ENCODE data around the gene CPED1.
"Not testable (repeated sequence)": the region's sequence is repeated elsewhere in the genome, so short reads cannot be mapped to it uniquely, and the experiment has no call there.

The CPED1 gene

GRCh38 chr7:121020989-121021969, 32.8 kb downstream of the CPED1 start:
- no peak for DNase-seq

DNA sequence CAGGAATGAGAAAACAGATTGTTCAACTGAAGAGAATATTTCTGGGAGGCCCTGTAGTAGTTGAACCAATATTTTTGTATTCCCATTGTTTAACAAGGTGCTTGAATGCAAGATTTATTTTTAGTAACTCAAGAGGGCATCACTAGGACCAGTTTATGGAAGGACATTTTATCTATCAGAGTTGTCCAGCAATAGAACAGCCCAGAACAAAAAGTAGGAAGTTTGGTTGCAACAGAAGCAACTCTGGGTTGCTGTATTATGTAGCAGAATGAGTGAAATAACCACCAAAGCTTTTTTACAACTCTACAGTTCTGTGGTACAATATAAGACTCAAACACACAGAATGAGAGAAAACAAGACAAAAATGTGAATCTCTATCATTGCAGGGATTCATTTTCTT, 34.7 kb downstream of the CPED1 start:
- no peak for DNase-seq

DNA sequence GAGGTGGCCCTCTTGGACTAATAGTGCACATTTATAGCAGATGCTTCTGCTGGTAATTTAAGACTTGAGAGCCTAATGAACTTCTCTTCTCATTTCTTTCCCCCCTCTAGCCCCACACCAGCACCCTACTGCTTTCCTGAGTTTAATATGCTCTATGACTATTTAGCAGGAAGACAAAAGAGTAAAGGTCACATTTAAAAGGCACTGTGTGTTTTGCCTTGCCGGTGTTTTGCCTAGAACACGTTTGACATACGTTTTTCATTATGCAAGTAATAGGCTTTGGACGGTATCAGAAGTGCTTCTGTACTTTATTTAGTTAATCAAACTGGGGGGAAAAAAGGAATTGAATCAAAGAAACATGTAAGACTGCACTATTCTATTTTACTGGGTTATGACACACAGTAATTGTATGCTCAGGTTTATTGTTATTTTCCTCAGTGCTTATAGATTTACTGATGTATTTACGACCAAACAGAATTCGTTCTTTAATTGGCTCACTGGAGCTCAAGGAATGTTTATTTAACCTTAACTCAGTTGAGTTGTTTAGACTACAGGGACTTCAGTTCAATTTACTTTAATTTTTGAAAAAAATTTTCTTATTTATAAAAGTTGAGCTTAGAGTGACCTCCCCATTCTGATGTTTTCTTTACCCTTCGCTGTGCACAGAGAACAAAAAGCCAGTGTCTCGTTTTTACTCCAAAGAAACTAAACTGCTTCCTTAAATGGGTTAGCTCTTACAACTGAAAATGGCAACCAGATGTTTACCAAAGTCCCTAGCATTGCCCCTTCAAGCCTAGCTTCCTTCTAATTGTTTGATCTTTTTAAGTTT, 35.4 kb downstream of the CPED1 start:
- no peak for DNase-seq

DNA sequence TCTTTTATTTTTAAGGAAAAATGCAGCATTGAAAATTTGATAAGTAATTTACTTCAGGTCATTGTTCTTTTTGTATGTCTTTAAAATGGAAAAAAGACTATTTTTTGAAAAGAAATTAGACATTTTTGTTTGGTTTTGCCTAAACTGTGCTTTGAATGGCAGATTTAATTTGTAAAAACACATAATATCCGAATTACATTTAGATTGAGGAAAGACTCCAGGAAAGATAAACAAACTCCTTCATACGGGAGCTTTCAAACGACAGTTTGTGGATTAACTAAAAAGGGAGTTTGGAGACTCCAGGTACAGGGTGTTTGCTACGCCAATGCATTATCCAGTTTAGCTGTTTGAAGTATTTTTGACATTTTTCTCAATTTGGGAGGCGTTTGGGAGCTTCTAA, 36.1 kb downstream of the CPED1 start:
- no peak for DNase-seq

DNA sequence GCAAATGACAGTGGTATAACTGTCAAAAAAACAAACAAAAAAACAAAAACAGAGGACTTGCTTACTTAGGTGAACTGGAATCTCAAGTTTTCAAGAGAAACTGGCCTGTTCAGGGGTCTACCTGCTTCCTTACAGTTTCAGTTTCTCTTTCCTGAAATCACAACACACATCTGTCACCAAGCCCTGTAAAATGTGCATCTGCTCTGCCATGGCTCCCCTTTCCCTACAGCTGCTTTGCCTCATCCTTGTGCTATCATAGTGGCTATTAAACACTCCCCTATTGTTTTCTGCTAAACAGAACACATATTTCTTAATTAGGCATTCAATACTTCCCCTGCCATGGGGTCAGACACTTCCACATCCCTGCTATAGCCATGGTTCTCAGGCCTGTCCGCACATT, 37.6 kb downstream of the CPED1 start:
- no peak for DNase-seq

DNA sequence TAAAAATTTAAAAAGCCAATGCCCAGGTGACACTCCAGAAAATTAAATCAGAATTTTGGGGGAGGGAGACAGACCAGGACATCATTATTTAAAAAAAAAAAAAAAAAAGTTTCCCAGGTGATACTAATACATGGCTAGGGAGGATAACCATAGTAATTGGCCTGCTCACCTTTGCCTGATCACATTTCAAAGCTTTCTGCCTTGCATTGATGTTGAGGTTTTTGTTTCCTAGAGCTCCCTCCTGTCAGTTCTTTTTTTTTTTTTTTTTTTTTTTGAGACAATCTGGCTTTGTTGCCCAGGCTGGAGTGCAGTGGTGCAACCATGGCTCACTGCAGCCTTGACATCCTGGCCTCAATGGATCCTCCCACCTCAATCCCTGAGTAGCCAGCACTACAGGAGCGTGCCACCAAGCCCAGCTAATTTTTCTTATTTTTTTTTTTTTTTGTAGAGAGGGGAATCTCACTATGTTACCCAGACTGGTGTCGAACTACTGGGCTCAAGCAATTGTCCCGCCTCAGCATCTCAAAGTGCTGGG, 38.1 kb downstream of the CPED1 start:
- no peak for DNase-seq

DNA sequence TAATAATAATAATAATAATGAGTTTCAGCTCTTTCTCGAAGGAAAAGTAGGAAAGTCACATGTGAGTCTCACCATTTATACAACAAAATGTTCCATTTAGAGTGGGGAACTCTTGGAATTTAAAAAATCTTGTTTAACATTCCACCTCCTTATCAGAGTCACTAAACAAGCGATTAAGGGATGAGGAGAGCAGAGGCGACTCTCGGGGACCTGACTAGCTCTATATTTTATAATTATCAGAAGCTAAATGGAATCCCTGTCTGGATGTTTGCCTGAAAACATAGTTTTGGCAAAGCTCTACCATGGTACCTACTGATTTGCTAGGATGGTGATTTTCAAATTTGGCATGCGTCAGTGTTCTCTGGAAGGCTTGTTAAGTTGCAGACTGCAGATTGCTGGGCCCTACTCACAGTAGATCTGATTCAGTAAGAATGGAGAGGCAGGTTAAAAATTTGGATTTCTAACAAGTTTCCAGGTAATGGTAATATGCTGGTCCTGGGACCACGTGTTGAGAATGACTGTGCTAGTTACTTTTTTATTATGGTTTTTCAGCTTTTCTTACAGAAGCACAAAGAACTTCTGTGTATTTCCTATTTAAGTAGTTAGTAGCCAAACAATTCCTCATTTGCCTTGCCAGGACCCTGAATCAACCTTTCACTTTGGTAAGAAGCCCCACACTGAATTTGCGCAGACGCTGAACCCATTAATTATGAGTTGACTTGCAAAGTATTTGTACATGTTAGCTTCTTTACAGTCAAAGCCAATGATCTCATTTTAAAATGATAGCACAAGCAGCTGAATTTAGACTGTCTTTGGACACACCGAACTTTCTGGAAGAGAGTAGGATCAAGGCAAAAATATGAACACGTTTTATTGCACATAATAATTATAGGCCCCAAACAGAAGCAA, 39.5 kb downstream of the CPED1 start:
- no peak for DNase-seq

GRCh38 chr7:121029302-121029701, 40.8 kb downstream of the CPED1 start:
- no peak for DNase-seq

DNA sequence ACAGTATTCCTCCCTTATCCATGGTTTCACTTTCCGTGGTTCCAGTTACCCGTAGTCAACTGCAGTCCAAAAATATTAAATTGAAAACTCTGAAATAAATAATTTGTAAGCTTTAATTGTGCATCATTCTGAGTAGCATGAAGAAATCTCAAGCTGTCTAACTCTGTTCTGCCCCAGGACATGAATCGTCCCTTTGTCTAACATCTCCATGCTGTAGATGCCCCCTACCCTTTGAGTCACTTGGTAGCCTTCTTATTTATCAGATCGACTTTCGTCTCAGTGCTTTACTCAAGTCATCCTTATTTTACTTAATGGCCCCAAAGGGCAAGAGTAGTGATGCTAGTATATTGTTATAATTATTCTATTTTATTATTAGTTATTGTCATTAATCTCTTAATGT, 41.8 kb downstream of the CPED1 start:
- no peak for DNase-seq

DNA sequence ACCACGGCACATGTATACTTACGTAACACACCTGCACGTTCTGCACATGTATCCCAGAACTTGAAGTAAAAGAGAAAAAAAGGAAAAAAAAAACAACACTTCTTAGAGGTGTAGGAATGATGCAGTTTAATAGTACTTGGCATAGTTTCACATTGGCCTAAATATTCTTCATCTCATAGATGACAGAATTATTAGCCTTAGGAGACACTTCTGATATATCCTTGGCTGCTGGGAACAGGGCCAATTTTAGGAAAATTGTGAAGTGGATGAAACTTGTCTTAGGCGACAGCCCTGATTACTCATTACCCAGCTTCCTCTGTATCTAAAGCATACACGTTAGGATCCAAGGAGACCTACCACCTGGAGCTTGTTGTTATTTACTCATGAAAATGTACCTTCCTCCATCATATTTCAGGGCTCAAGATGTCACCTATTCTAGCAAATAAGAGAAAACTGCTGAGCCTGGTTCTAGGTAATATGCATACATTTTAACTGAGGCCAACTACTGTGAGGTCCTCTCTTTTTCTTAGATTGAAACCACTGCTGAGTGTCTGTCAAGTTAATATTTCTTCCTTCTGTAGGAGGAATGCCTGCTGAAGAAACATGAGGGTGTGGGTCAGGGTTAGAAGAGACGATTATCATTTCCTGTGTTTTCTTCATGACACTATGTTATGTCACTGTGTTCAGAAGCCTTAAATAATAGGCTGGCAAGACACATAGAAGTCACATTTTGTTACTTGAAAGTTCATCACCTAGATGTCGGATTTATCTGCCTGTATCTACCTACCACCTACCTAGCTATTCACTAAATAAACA, 44.3 kb downstream of the CPED1 start:
- DNase-seq, result no peak

DNA sequence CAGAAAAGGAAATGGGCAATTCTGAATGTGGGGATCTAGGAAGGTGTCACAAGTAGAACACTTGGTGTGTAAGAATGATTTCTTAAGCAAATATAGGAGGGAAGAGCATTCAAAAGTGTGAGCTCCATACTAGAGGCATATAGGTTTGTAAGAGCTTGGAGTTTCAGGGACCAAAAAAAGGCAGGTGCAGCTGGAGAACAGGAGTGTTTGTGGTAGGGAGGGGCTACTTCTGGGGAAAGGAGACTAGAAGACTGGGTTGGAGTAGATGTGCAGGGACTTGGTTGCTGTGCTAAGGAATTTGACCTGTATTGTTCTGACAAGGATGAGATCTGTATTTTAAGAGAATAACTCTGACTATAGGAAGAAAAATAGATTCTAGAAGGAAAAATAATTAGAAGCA, 46.4 kb downstream of the CPED1 start:
- no peak for DNase-seq

- DNase-seq, result not testable (repeated sequence)
These were observed 48.3 kb downstream of the CPED1 start for GRCh38 chr7:121036776-121037175.

DNA sequence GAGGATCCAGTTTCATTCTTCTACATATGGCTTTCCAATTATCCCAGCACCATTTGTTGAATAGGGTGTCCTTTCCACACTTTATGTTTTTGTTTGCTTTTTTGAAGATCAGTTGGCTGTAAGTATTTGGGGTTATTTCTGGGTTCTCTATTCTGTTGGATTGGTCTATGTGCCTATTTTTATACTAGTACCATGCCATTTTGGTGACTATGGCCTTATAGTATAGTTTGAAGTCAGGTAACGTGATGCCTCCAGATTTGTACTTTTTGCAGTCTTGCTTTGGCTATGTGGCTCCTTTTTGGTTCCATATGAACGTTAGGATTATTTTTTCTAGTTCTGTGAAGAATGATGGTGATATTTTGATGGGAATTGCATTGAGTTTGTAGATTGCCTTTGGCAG, 48.8 kb downstream of the CPED1 start:
- not testable (repeated sequence) for DNase-seq

GRCh38 chr7:121037957-121038716, 49.6 kb downstream of the CPED1 start:
- no peak for DNase-seq

- DNase-seq, result no peak
These were observed 50.4 kb downstream of the CPED1 start for GRCh38 chr7:121038717-121039509.

GRCh38 chr7:121039510-121039822, 51.0 kb downstream of the CPED1 start:
- no peak for DNase-seq

- DNase-seq, result no peak
These were observed 51.5 kb downstream of the CPED1 start for GRCh38 chr7:121039994-121040393.

GRCh38 chr7:121041516-121042148, 53.1 kb downstream of the CPED1 start:
- DNase-seq, result no peak

DNA sequence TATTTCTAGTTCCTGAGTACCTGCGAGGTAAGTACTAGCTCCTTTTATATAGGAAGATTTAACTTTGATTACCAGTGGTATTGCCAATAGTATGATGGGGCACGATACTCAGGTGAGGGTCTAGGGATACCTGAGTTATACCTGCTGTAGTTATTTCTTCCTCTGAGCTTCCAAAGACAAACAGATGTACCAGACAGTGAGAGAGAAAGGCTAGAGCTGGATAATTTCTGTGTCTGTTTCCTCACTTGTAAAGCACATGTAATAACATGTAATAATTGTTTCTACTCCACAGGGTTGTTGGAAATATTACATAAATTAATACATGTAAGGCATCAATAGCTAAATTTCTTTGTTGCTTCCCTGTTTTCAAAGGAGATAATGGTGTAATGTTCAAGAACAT, 53.7 kb downstream of the CPED1 start:
- DNase-seq, result no peak

- DNase-seq, result no peak
These were observed 54.4 kb downstream of the CPED1 start for GRCh38 chr7:121042899-121043298.

Measured in CD4-positive, alpha-beta T cell treated with Interleukin-17A for 1 hour (primary cell).